ENCODE data around the gene WNT1. TPM values are rescaled to one million over a fixed set of nuclear protein-coding genes. Genes with fewer than 3 reads are reported as not detected.

Gene WNT1
- total RNA-seq, 3 donors from 2014 or later = not detected

DNA sequence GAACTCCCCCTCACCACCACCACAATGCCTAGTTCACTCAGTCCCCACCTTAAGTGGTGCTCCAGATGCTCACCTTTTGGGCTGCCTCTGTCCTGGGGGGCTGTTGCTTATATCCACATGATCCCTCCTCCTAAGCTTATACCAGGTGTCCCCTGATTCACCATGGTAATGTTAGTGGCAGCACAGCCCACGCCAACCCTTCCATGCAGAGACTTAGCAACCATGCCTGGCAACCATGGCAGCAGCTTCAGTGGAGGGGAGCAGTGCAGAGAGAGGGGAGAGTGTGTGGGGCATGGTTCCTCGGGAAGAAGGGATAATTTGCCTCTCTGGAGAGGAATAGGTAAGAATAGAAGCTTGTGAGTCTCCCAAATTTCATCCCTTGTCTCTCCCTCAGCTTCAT is 22.2 kb downstream of the WNT1 start:
- Histone ChIP-seq H3K36me3 (ENCODE audit: low read depth) (no peaks in the 10 kb centered on the region), H3K4me3 (no peak overlapping the region), H3K9me3 (no peaks in the 10 kb centered on the region), H3K4me1 (ENCODE audit: low read depth) (peaks cover 32% of the 10 kb centered on the region)
- ATAC-seq (no peak), DNase-seq (no peak)
- intact Hi-C loops (cut with DNase I, micrococcal nuclease) = no loop called here
- TF ChIP-seq, protein P1, sequence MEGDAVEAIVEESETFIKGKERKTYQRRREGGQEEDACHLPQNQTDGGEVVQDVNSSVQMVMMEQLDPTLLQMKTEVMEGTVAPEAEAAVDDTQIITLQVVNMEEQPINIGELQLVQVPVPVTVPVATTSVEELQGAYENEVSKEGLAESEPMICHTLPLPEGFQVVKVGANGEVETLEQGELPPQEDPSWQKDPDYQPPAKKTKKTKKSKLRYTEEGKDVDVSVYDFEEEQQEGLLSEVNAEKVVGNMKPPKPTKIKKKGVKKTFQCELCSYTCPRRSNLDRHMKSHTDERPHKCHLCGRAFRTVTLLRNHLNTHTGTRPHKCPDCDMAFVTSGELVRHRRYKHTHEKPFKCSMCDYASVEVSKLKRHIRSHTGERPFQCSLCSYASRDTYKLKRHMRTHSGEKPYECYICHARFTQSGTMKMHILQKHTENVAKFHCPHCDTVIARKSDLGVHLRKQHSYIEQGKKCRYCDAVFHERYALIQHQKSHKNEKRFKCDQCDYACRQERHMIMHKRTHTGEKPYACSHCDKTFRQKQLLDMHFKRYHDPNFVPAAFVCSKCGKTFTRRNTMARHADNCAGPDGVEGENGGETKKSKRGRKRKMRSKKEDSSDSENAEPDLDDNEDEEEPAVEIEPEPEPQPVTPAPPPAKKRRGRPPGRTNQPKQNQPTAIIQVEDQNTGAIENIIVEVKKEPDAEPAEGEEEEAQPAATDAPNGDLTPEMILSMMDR (IDR thresholded peaks at IDR 0.05) = no peak

GRCh38 chr12:49008943-49009342 is 30.8 kb downstream of the WNT1 start:
- H3K36me3 ChIP-seq (ENCODE audit: low read depth) = no peaks in the 10 kb centered on the region
- intact Hi-C loops (cut with DNase I, micrococcal nuclease) = no loop called here
- ATAC-seq = no peak

GRCh38 chr12:49010092-49010668 is 32.1 kb downstream of the WNT1 start:
- DNase-seq (no peak), ATAC-seq (no peak)
- Histone ChIP-seq H3K9me3 (no peaks in the 10 kb centered on the region), H3K4me1 (ENCODE audit: low read depth) (no peaks in the 10 kb centered on the region), H3K36me3 (ENCODE audit: low read depth) (no peaks in the 10 kb centered on the region), H3K4me3 (no peak overlapping the region)
- TF ChIP-seq, protein P1 (IDR thresholded peaks at IDR 0.05) = no peak
- intact Hi-C loops (cut with DNase I, micrococcal nuclease) = no loop called here

More at GRCh38 chr12:49008943-49009342, 30.8 kb downstream of the WNT1 start:
- Histone ChIP-seq H3K4me1 (ENCODE audit: low read depth) (no peaks in the 10 kb centered on the region), H3K4me3 (no peak overlapping the region), H3K9me3 (no peaks in the 10 kb centered on the region)
- TF ChIP-seq, protein P1 (IDR thresholded peaks at IDR 0.05) = no peak
- DNase-seq = no peak

DNA sequence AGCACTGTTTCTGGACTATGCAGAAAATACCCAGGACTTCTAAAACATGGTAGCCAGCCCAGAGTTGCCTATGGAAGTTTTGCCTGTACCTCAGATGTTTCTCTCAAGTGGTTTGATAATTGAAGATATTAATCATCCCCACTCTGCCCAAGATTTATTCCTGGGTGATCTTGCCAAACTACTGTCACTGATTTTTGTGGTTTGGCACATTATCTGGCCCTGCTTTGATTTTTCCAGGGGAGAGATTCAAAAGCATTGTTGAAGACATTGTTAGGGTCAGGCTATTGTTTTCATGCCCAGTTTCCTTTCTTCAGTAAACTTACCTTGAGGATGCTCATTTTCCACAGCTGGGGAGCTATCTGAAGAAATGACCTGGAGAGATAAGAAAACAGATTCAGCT is 34.6 kb downstream of the WNT1 start:
- no peaks in the 10 kb centered on the region for H3K9me3 ChIP-seq
- no peak for ATAC-seq
- intact Hi-C loops (cut with DNase I, micrococcal nuclease) = no loop called here
- H3K4me3 ChIP-seq = no peak overlapping the region
- H3K4me1 ChIP-seq (ENCODE audit: low read depth) = peaks cover 5% of the 10 kb centered on the region
- H3K36me3 ChIP-seq (ENCODE audit: low read depth) = no peaks in the 10 kb centered on the region
- TF ChIP-seq, protein P1 (IDR thresholded peaks at IDR 0.05) = no peak
- no peak for DNase-seq

GRCh38 chr12:49013428-49013827 is 35.3 kb downstream of the WNT1 start:
- ATAC-seq (no peak), DNase-seq (no peak)
- no peaks in the 10 kb centered on the region for H3K9me3 ChIP-seq
- peaks cover 7% of the 10 kb centered on the region for H3K4me1 ChIP-seq (ENCODE audit: low read depth)
- no peak overlapping the region for H3K4me3 ChIP-seq
- intact Hi-C loops (cut with DNase I, micrococcal nuclease) = no loop called here
- no peaks in the 10 kb centered on the region for H3K36me3 ChIP-seq (ENCODE audit: low read depth)
- TF ChIP-seq, protein P1 (IDR thresholded peaks at IDR 0.05) = no peak

- H3K4me1 ChIP-seq (ENCODE audit: low read depth) = peaks cover 7% of the 10 kb centered on the region
- H3K4me3 ChIP-seq = no peak overlapping the region
- ATAC-seq (no peak), DNase-seq (no peak)
- no peaks in the 10 kb centered on the region for H3K9me3 ChIP-seq
- TF ChIP-seq, protein P1 (IDR thresholded peaks at IDR 0.05) = no peak
- intact Hi-C loops (cut with DNase I, micrococcal nuclease) = no loop called here
- H3K36me3 ChIP-seq (ENCODE audit: low read depth) = no peaks in the 10 kb centered on the region
Observed at GRCh38 chr12:49014547-49014946, 36.4 kb downstream of the WNT1 start.

All from mucosa of descending colon (tissue), 3 donors.